Measurements from ENCODE around the gene TMEM201.

The TMEM201 gene

DNA sequence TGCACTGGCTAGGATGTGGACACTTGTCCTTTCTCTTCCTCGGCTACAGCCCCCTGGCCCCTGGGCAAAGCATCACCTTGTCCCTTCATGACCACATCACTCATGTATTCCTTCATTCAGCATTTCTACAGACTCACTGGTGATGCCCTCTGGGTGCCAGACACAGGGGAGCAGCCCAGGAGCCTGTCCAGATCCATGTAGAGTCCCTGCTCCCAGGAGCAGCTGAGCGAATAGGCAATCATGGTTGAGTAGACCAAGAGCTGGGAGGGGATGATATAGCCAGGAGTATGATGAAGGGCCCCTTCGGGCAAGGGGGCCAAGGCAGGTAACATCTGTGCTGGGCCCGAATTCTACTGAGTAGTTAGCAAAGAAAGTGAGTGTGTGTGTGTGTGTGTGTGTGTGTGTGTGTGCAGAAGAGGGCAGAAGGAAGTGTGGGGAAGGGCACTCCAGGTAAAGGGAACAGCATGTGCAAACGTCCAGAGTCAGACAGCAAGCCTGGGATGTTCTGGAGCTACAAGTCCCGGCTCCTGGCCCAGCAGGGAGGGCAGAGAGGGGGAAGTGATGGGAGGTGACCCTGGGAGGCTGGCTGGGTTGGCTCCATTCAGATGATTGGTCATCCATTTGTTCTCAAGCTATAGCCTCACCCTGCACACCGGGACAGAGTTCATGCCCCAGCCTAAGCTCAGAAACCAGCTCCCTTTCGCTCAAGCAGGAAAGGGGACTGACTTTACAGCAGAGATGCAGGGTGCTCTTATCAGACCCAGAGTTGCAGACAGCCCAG, 41.8 kb downstream of the TMEM201 start:
- intact Hi-C loops (cut with micrococcal nuclease): no loop called here
- Mint-ChIP-seq H3K9me3 (no peaks in the 10 kb centered on the region), H3K36me3 (ENCODE audit: low read depth) (no peaks in the 10 kb centered on the region), H3K4me3 (peak overlapping the region; percentile 44), H3K4me1 (ENCODE audit: low read depth) (peaks cover 79% of the 10 kb centered on the region), H3K27me3 (peaks cover 10% of the 10 kb centered on the region), H3K27ac (peak overlapping the region; percentile 59)

DNA sequence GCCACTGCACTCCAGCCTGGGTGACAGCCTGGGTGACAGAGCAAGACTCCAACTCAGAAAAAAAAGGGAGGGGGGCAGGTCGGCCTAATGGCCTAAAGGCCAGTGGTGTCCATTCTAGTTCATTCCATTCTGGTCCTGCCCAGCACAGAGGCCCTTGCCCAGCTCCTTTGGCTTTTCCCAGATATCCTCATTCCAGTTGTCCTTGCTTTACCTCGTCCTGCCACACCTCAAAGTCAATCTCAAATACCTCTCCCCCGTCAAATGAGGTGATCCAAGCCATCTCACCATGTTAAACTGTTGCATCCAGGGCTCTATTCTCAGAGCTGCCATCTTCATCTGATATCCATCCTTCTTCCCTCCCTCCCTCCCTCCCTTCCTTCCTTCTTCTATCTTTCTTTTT, 42.9 kb downstream of the TMEM201 start:
- Mint-ChIP-seq H3K36me3 (ENCODE audit: low read depth) (no peaks in the 10 kb centered on the region), H3K9me3 (no peaks in the 10 kb centered on the region), H3K4me3 (no peak overlapping the region), H3K27ac (no peak overlapping the region), H3K27me3 (no peaks in the 10 kb centered on the region), H3K4me1 (ENCODE audit: low read depth) (peaks cover 69% of the 10 kb centered on the region)
- intact Hi-C loops (cut with micrococcal nuclease): no loop called here

DNA sequence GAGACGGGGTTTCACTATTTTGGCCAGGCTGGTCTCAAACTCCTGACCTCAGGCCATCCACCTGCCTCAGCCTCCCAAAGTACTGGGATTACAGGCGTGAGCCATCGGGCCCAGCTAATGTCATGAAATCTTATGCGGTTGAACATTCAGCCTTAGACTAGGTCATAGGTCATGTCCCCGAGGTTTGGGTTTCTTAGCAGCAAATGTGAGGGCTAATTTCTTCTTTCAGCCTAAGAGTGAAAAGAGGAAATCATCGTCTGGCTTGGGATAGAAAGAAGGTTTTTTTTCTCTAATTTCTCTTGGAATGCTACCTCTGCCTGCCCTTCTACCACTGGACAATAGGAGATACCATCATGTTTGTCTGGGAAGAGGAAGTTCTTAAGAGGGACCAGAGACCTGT, 44.8 kb downstream of the TMEM201 start:
- Mint-ChIP-seq H3K36me3 (ENCODE audit: low read depth) (no peaks in the 10 kb centered on the region), H3K4me3 (no peak overlapping the region), H3K4me1 (ENCODE audit: low read depth) (peaks cover 61% of the 10 kb centered on the region), H3K27ac (no peak overlapping the region), H3K27me3 (no peaks in the 10 kb centered on the region), H3K9me3 (no peaks in the 10 kb centered on the region)
- intact Hi-C loops (cut with micrococcal nuclease): no loop called here

DNA sequence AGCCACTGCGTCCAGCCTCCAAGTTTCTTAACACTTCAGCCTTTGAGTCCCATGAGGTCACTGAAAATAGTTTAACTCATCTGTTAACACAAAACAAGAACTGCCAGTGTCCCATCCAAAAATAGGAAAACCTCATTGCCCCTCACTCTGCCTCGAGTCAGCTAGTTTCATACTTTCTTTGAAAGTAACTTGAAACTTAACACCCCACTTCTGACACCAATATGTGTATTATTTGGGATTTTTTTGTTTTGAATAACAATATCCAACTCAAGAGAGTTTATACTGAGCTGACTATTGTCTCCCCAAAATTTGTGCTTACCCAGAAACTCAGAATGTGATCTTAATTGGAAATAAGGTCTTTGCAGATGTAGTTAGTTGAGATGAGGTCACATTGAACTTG, 45.9 kb downstream of the TMEM201 start:
- H3K9me3 Mint-ChIP-seq: no peaks in the 10 kb centered on the region
- H3K27ac Mint-ChIP-seq: no peak overlapping the region
- H3K4me1 Mint-ChIP-seq (ENCODE audit: low read depth): peaks cover 61% of the 10 kb centered on the region
- no peaks in the 10 kb centered on the region for H3K27me3 Mint-ChIP-seq
- no peaks in the 10 kb centered on the region for H3K36me3 Mint-ChIP-seq (ENCODE audit: low read depth)
- no peak overlapping the region for H3K4me3 Mint-ChIP-seq
- intact Hi-C loops (cut with micrococcal nuclease): no loop called here

DNA sequence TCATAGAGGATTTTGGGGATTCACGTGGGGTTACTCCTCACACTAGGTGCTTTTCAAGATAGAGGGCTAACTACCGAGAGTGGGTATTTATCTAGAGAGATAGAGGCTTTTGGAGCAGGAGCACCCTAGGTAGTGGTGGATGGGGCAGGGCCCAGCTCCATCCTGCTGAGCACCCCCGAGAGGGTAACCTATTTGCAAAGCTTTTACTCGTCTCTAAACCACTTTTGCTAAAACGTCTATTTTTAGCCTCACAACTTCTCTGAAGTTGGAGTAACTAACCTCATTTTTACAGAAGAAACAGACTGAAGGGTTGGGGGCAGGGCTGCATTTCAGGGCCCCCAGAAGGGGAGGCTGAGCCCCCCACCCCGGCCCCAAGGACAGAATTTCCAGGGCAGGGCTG, 50.5 kb downstream of the TMEM201 start:
- Mint-ChIP-seq H3K4me1 (ENCODE audit: low read depth) (peaks cover 62% of the 10 kb centered on the region), H3K4me3 (no peak overlapping the region), H3K9me3 (no peaks in the 10 kb centered on the region), H3K27ac (no peak overlapping the region), H3K36me3 (ENCODE audit: low read depth) (no peaks in the 10 kb centered on the region), H3K27me3 (no peaks in the 10 kb centered on the region)
- intact Hi-C loops (cut with micrococcal nuclease): no loop called here

DNA sequence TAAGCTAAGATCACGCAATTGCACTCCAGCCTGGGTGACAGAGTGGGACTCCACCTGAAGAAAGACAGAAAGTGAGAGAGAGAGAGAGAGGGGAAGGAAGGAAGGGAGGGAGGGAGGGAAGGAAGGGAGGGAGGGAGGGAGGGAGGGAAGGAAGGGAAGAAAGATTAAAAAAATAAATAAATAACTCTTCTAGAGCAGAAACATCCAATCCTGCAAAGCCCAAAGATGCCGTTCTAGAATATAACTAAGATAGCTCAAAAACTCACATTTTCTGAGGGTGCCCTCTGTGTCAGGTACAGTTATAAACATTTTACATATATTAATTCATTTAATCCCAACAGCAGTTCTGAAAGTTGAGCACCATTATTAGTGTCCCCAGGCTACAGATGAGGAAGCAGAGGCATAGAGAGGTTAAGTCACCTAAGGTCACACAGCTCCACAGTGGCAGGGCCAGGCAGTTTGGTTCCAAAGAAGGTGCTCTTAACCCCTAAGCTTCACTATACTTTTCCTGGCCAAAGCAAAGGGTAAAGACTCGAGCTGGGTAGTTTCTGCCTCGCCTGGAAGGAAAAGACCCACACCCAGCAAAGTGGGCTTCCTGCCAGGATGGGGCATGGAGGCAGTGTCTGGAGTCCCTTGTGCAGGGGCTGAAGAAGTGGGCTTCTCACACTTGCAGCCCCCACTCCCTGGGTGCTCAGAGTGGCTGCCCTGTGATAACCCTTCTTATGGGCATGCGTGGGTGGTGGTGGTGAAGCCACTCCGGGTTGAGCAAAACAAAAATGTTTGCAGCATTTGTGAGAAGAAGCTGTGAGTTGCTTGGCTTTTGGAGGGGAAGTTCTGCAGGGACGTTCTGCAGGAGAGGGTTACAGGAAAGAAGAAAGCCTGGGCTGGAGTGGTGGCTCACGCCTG, 54.9 kb downstream of the TMEM201 start:
- Mint-ChIP-seq H3K4me1 (ENCODE audit: low read depth) (peaks cover 66% of the 10 kb centered on the region), H3K27ac (peak overlapping the region; percentile 87), H3K4me3 (peak overlapping the region; percentile 47), H3K36me3 (ENCODE audit: low read depth) (no peaks in the 10 kb centered on the region), H3K27me3 (no peaks in the 10 kb centered on the region), H3K9me3 (no peaks in the 10 kb centered on the region)
- intact Hi-C loops (cut with micrococcal nuclease): loop anchor here (2.0 kb wide), 1 partner anchor 15 kb away; no protein-coding TSS in a partner anchor

DNA sequence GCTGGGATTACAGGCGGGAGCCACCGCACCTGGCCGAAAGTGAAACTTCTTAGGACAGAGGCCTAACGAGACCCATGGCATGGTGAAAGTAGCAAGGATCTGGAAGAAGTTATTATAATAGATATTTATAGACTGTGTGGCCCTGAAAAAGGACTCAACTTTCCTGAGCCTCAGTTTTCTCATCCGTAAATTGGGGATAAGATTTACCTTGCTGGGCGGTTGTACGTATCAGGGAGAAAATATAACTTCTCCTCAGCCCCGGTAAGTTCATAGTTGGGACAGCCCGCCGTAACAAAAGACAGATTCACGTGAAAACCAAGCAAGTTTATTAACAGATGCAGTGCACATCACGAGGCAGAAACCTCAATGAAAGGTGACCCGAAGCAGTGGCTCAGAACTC, 57.3 kb downstream of the TMEM201 start:
- H3K27me3 Mint-ChIP-seq: no peaks in the 10 kb centered on the region
- H3K4me3 Mint-ChIP-seq: no peak overlapping the region
- peaks cover 63% of the 10 kb centered on the region for H3K4me1 Mint-ChIP-seq (ENCODE audit: low read depth)
- no peaks in the 10 kb centered on the region for H3K9me3 Mint-ChIP-seq
- no peaks in the 10 kb centered on the region for H3K36me3 Mint-ChIP-seq (ENCODE audit: low read depth)
- H3K27ac Mint-ChIP-seq: peak overlapping the region; percentile 43
- intact Hi-C loops (cut with micrococcal nuclease): no loop called here

DNA sequence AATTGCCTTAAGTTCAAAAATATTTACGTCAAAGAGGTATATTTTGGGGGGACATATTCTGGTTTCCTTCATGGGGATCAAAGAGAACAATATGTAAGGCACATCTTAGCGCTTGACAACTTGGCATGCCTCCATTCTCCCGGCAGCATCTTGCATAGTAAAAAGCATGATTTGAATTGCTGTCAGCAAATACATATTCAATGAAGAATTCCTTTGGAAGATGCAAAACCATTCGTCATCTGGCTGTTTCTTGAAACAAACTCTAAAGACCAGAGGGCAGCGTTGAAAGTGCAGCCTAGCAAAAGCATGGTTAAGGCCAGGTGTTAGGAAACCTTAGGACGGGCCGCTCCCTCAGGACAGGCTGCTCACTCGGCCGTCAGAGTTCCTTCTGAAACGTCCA, 59.5 kb downstream of the TMEM201 start:
- H3K4me1 Mint-ChIP-seq (ENCODE audit: low read depth): peaks cover 55% of the 10 kb centered on the region
- intact Hi-C loops (cut with micrococcal nuclease): no loop called here
- H3K27ac Mint-ChIP-seq: no peak overlapping the region
- peaks cover 14% of the 10 kb centered on the region for H3K36me3 Mint-ChIP-seq (ENCODE audit: low read depth)
- no peaks in the 10 kb centered on the region for H3K9me3 Mint-ChIP-seq
- no peak overlapping the region for H3K4me3 Mint-ChIP-seq
- H3K27me3 Mint-ChIP-seq: no peaks in the 10 kb centered on the region

DNA sequence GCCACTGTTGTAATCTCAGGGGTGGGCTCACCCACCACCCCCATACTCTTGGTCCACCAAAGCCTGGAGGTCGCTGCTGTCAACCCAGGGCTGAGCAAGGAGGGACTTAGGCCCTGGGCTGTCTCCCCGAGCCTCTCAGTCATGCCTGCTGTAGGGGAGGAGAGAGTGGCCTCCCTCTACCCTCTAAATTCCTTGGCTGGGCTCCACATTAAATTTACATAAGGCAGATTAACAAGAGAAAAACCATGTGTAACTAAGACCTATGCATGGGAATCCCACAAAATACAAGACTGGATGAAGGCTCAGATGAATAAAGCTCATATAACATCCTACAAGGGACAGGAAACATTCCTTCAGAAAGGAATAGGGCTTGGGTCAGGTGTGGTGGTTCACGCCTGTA, 61.1 kb downstream of the TMEM201 start:
- H3K36me3 Mint-ChIP-seq (ENCODE audit: low read depth): peaks cover 24% of the 10 kb centered on the region
- H3K27me3 Mint-ChIP-seq: no peaks in the 10 kb centered on the region
- no peak overlapping the region for H3K4me3 Mint-ChIP-seq
- H3K27ac Mint-ChIP-seq: peak overlapping the region; percentile 52
- intact Hi-C loops (cut with micrococcal nuclease): loop anchor here (5.0 kb wide), 1 partner anchor 38 kb away; no protein-coding TSS in a partner anchor
- no peaks in the 10 kb centered on the region for H3K9me3 Mint-ChIP-seq
- peaks cover 56% of the 10 kb centered on the region for H3K4me1 Mint-ChIP-seq (ENCODE audit: low read depth)

DNA sequence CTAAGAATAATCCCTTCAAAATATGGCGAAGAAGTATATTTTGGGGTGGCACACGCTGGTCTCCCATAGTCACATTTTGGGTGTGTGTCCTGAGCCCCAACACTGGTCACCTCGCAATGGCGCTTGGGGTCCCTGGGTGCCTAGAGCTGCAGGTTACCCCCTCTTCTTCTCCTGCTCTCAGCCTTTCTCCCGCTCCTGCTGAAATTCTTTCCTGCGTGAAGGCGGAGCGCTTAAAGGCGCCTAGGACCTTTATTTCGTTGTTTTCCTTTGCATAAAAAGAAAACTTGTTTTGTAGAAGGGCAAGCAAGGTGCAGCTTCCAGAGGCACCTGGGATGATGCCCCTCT, 62.5 kb downstream of the TMEM201 start:
- Mint-ChIP-seq H3K36me3 (ENCODE audit: low read depth) (peaks cover 27% of the 10 kb centered on the region), H3K4me1 (ENCODE audit: low read depth) (peaks cover 66% of the 10 kb centered on the region), H3K9me3 (no peaks in the 10 kb centered on the region), H3K4me3 (peak overlapping the region; percentile 92), H3K27ac (peak overlapping the region; percentile 92), H3K27me3 (no peaks in the 10 kb centered on the region)
- intact Hi-C loops (cut with micrococcal nuclease): loop anchor here (5.0 kb wide), 1 partner anchor 36 kb away; no protein-coding TSS in a partner anchor

DNA sequence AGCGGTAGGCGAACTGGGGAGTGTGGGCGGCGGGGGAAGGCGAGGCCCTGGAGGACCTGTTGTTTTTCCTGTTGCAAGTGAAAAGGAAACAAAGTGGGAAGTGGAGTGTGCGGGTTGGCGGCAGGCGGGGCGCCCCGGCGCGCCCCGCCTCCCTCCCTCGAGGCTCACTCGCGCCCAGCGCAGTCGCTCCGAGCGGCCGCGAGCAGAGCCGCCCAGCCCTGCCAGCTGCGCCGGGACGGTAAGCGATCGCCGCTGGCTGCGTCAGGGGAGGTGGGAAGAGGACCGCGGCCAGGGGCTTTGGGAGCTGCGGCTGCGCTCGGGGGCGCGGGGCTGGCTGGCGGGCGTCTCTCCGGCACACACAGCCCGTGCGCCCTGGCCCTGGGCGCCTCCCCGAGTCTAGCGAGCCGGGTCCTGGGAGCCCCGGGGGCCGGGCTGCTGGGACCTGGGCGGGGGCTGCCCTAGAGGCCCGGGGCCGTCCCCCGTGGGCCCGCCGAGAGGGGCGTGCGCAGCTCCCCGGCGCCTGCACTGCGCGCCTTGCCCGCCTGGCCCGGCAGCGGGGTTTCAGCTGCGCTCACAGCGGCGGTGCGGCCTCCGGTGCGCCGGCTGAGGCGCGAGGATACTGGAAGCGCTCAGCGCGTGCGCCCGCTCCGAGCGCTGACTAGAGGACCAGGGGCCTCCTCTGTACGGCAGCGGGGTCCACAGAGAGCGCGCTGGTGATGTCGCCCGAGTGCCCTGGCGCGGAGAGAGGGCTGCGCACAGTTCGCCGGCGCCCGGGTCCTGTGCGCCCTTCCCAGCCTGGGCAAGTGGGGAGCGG, 63.1 kb downstream of the TMEM201 start, which contains the start of gene PIK3CD:
Gene PIK3CD, plus strand, starts transcription at position 167 of the 814 bp plus-strand sequence. CDS start 58,725 bp downstream, outside the sequence.
- H3K36me3 Mint-ChIP-seq (ENCODE audit: low read depth): peaks cover 27% of the 10 kb centered on the region
- no peaks in the 10 kb centered on the region for H3K9me3 Mint-ChIP-seq
- H3K4me3 Mint-ChIP-seq: peak within 1 kb of the TSS; percentile 92
- no peaks in the 10 kb centered on the region for H3K27me3 Mint-ChIP-seq
- peak within 1 kb of the TSS; percentile 92 for H3K27ac Mint-ChIP-seq
- intact Hi-C loops (cut with micrococcal nuclease): loop anchor here (2.0 to 5.0 kb wide), 2 partner anchors 25 to 36 kb away; no protein-coding TSS in a partner anchor
- peaks cover 66% of the 10 kb centered on the region for H3K4me1 Mint-ChIP-seq (ENCODE audit: low read depth)

DNA sequence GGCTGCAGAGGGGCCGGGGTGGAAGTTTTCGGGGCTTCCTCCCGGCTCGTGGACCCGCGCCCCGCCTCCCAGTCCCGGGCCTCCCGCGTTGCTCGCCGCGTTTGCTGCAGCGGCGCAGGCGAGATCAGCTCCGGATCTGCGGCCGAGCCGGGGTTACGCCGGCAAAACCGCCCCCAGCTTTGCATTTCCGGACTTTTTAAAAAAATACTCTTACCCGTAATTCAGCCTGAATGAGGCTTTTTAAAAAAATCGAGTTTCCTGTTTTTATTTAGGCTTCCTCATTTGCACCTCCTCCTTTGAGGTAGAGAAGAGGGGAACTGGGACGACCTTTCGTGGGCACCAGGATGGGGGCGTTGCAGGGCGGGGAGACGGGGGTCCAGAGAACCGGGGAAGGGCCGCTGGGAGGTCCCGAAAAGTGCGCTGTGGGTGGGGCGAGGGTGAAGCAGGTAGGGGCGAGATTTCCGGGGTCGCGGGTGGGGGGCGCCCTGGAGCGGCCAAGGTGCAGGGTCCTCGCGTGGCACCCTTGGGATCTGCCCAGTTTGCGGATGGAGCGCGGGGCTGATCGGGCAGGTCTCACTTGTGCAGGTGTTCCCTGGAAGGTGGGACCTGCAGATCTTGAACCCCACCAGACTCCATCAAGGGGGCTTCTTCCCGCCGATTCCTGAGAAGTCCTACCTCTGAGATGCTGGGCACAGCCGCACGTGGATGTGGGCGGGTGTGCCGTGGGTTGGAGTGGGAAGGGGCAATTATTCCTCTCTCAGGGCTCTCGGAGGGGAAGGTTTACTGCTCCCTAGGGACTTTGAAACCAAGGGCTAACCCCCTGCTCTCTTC, 63.9 kb downstream of the TMEM201 start:
- Mint-ChIP-seq H3K36me3 (ENCODE audit: low read depth) (peaks cover 34% of the 10 kb centered on the region), H3K4me1 (ENCODE audit: low read depth) (peaks cover 71% of the 10 kb centered on the region), H3K27me3 (no peaks in the 10 kb centered on the region), H3K9me3 (no peaks in the 10 kb centered on the region), H3K4me3 (peak overlapping the region; percentile 92), H3K27ac (peak overlapping the region; percentile 92)
- intact Hi-C loops (cut with micrococcal nuclease): loop anchor here (2.0 to 5.0 kb wide), 2 partner anchors 26 to 35 kb away; no protein-coding TSS in a partner anchor

DNA sequence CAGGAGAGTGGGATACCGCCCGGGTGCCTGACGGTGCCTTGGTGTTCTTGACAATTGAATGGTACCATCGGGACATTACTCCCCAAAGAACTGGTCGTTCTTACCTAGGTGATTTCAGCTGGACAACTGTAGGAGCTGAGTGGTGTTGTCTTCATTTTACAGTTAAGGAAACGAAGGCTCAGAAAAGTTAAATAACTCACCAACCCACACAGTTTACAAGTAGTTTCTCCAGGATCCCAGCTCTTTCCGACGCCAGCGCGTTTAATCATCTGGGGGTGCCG, 64.4 kb downstream of the TMEM201 start:
- H3K4me3 Mint-ChIP-seq: peak overlapping the region; percentile 92
- peak overlapping the region; percentile 92 for H3K27ac Mint-ChIP-seq
- H3K4me1 Mint-ChIP-seq (ENCODE audit: low read depth): peaks cover 77% of the 10 kb centered on the region
- H3K27me3 Mint-ChIP-seq: no peaks in the 10 kb centered on the region
- intact Hi-C loops (cut with micrococcal nuclease): loop anchor here (2.0 to 5.0 kb wide), 2 partner anchors 26 to 34 kb away; no protein-coding TSS in a partner anchor
- H3K36me3 Mint-ChIP-seq (ENCODE audit: low read depth): peaks cover 34% of the 10 kb centered on the region
- no peaks in the 10 kb centered on the region for H3K9me3 Mint-ChIP-seq

Measured in dendritic cell treated with granulocyte-macrophage colony-stimulating factor and Interleukin-4, amounts not matched to agents 40 ng/mL and 50 ng/mL, for 4 days (primary cell).